HCT116 (cell line): Measurements from ENCODE around the gene MSLN. TPM values are rescaled to one million over a fixed set of nuclear protein-coding genes. Genes with fewer than 3 reads are reported as not detected.
"Not testable (repeated sequence)": the region's sequence is repeated elsewhere in the genome, so short reads cannot be mapped to it uniquely, and the experiment has no call there.

Source experiments
- ATAC-seq: fragments of 200-7000 bp; cut with Tn5 transposase; 2 replicates; pipeline ENCODE4 v1.9.1; 2020; ENCODE audit warnings: mild to moderate bottlenecking, moderate library complexity
- BruUV-seq: library from RNA; stranded (reverse); fragments of 400-500 nt; replicated peaks from 2 replicates; lab custom pipeline; 2021; lab: Mats Ljungman, UMichigan
- CTCF ChIA-PET: fragments of 300-600 bp; sonication (Branson Sonifier 250); formaldehyde crosslinking; loops from one replicate; lab custom pipeline; 2021; ENCODE audit warnings: antibody characterized with exemption; lab: Charles Lee
- POLR2A ChIA-PET: fragments of 300-600, 350-600 bp; sonication (Branson Sonifier 250); formaldehyde crosslinking; loops from one replicate; lab custom pipeline; 2021; ENCODE audit warnings: antibody characterized with exemption; lab: Charles Lee
- RAD21 ChIA-PET, 2 experiments: fragments of 300-600 bp; sonication (Branson Sonifier 250); formaldehyde crosslinking; loops; one replicate each; lab custom pipeline; 2023; ENCODE audit warnings: low total read pairs in 2 of 2; ENCODE audit not compliant: uncharacterized antibody in 2 of 2, unreplicated experiment in 2 of 2, low non-redundant PET in 1 of 2; lab: Charles Lee
- DNase-seq: peaks from one replicate; pipeline ENCODE4 v3.0.0-alpha.2; 2010; ENCODE audit warnings: low read depth, low spot score
- H2AFZ ChIP-seq: fragments of 200-600 bp; shearing (Covaris generic), sonication (generic); 2 replicates; pipeline ENCODE4 v1.6.1; 2017; ENCODE audit warnings: low read depth, mixed run types, mixed read lengths, antibody characterized with exemption, low read length; ENCODE audit not compliant: poor library complexity, severe bottlenecking
- H3K27ac ChIP-seq: 2 replicates; pipeline ENCODE4 v1.5.1; 2012; ENCODE audit warnings: low read depth, low read length
- H3K27me3 ChIP-seq: fragments of 200-600 bp; sonication (generic); 2 replicates; pipeline ENCODE4 v1.6.1; 2016; ENCODE audit warnings: mixed run types, low read length, mixed read lengths; ENCODE audit not compliant: insufficient read depth
- H3K36me3 ChIP-seq, 2 experiments: fragments of 200-500 bp in 1 of 2; fragments of 200-600 bp in 1 of 2; sonication (Bioruptor generic) in 1 of 2; sonication (generic) in 1 of 2; 2 replicates each; pipeline versions ENCODE4 v1.5.1 to v1.6.1; 2014 to 2016; ENCODE audit warnings: low read length in 2 of 2, inconsistent platforms in 1 of 2, mixed read lengths in 1 of 2, mixed run types in 1 of 2; ENCODE audit not compliant: insufficient read depth in 2 of 2, control insufficient read depth in 1 of 2
- H3K4me1 ChIP-seq, 2 experiments: fragments of 200-600 bp in 1 of 2; sonication (generic) in 1 of 2; 2 replicates each; pipeline versions ENCODE4 v1.5.1 to v1.6.1; 2012 to 2017; ENCODE audit warnings: low read length in 2 of 2, inconsistent platforms in 1 of 2, mild to moderate bottlenecking in 1 of 2, mixed read lengths in 1 of 2, mixed run types in 1 of 2, moderate library complexity in 1 of 2; ENCODE audit not compliant: insufficient read depth in 2 of 2, control insufficient read depth in 1 of 2
- H3K4me2 ChIP-seq: fragments of 200-600 bp; sonication (generic); 2 replicates; pipeline ENCODE4 v1.6.1; 2017; ENCODE audit warnings: mixed run types, low read length, mixed read lengths
- H3K4me3 ChIP-seq, 2 experiments: fragments of 200-600 bp in 1 of 2; sonication (generic) in 1 of 2; replicated peaks in 1 of 2; 2 replicates each; pipeline ENCODE4 v1.5.1; 2011 to 2016; ENCODE audit warnings: low read length in 2 of 2, control low read depth in 1 of 2, low read depth in 1 of 2, mild to moderate bottlenecking in 1 of 2, mixed read lengths in 1 of 2, mixed run types in 1 of 2
- H3K79me2 ChIP-seq: fragments of 200-600 bp; sonication (generic); 2 replicates; pipeline ENCODE4 v1.6.1; 2017; ENCODE audit warnings: mild to moderate bottlenecking, mixed run types, low read length, moderate library complexity, mixed read lengths; ENCODE audit not compliant: insufficient read depth
- H3K9ac ChIP-seq: fragments of 200-600 bp; sonication (generic); 2 replicates; pipeline ENCODE4 v1.6.1; 2016; ENCODE audit warnings: low read length, mixed read lengths
- H3K9me2 ChIP-seq: fragments of 200-600 bp; sonication (generic), shearing (Covaris generic); 2 replicates; pipeline ENCODE4 v1.6.1; 2017; ENCODE audit warnings: mixed run types, mild to moderate bottlenecking, moderate library complexity; ENCODE audit not compliant: insufficient read depth
- H3K9me3 ChIP-seq, 2 experiments: fragments of 200-500 bp in 1 of 2; fragments of 200-600 bp in 1 of 2; sonication (Bioruptor generic) in 1 of 2; sonication (generic) in 1 of 2; 2 replicates each; pipeline ENCODE4 v1.6.1; 2014 to 2017; ENCODE audit warnings: low read length in 2 of 2, mixed read lengths in 2 of 2, inconsistent platforms in 1 of 2, low read depth in 1 of 2, mild to moderate bottlenecking in 1 of 2, mixed run types in 1 of 2, moderate library complexity in 1 of 2; ENCODE audit not compliant: control insufficient read depth in 1 of 2, insufficient read depth in 1 of 2
- H4K20me1 ChIP-seq: fragments of 200-600 bp; sonication (generic), shearing (Covaris generic); 2 replicates; pipeline ENCODE4 v1.6.1; 2017; ENCODE audit warnings: mixed run types, mild to moderate bottlenecking, moderate library complexity; ENCODE audit not compliant: insufficient read depth
- CEBPB ChIP-seq: IDR thresholded peaks from 2 replicates; pipeline ENCODE4 v1.6.1; 2012; ENCODE audit warnings: low read depth
- EZH2 ChIP-seq: fragments of 200-600 bp; sonication (generic); IDR thresholded peaks from 2 replicates; pipeline ENCODE4 v1.6.1; 2017; ENCODE audit warnings: antibody characterized with exemption, mixed run types
- FOSL1 ChIP-seq: IDR thresholded peaks from 2 replicates; pipeline ENCODE4 v1.6.1; 2012; ENCODE audit warnings: low read depth
- POLR2AphosphoS5 ChIP-seq: IDR thresholded peaks from 2 replicates; pipeline ENCODE4 v1.6.1; 2011; ENCODE audit warnings: mild to moderate bottlenecking, low read depth, low read length, moderate library complexity
- RAD21 ChIP-seq: IDR thresholded peaks from 2 replicates; pipeline ENCODE4 v1.6.1; 2012; ENCODE audit warnings: low read depth, mild to moderate bottlenecking
- SIN3A ChIP-seq: IDR thresholded peaks from 2 replicates; pipeline ENCODE4 v1.6.1; 2012; ENCODE audit warnings: low read depth
- SP1 ChIP-seq: IDR thresholded peaks from 2 replicates; pipeline ENCODE4 v1.6.1; 2012; ENCODE audit warnings: low read depth
- TCF7L2 ChIP-seq: IDR thresholded peaks from 2 replicates; pipeline ENCODE4 v1.7.0; 2011; ENCODE audit warnings: borderline replicate concordance, inconsistent platforms; ENCODE audit not compliant: insufficient read depth, insufficient read length; ENCODE audit errors: extremely low read depth
- ZFX ChIP-seq: fragments of 450-650 bp; IDR thresholded peaks from 2 replicates; pipeline ENCODE4 v1.6.1; 2017
- ZNF274 ChIP-seq: fragments of 200-500 bp; sonication (Bioruptor generic); IDR thresholded peaks from 2 replicates; pipeline ENCODE4 v1.6.1; 2014; ENCODE audit warnings: mild to moderate bottlenecking, low read depth, low read length, inconsistent platforms
- intact Hi-C: fragments of 100-400 bp; cut with micrococcal nuclease; formaldehyde crosslinking; loops from 2 replicates; pipeline ENCODE4 v1.10.0; 2022
- total RNA-seq: library from RNA; stranded (reverse); gene quantifications from one replicate; pipeline ENCODE4 v1.2.1, GENCODE V29; 2021; ENCODE audit not compliant: unreplicated experiment
- TF ChIP-seq, protein P1 (sequence below), 3 experiments: fragments of 200-600 bp in 1 of 3; sonication (generic) in 1 of 3; IDR thresholded peaks in 2 of 3; conservative IDR thresholded peaks in 1 of 3; 2 replicates each; pipeline ENCODE4 v1.5.1; 2012 to 2017; ENCODE audit warnings: low read depth in 2 of 3, low read length in 2 of 3, antibody characterized with exemption in 1 of 3, borderline replicate concordance in 1 of 3, control low read depth in 1 of 3, mild to moderate bottlenecking in 1 of 3, mixed read lengths in 1 of 3, mixed run types in 1 of 3, moderate library complexity in 1 of 3; ENCODE audit not compliant: insufficient read depth in 1 of 3
- TF ChIP-seq, protein P2 (sequence below): IDR thresholded peaks from 2 replicates; pipeline ENCODE4 v1.6.1; 2012
- TF ChIP-seq, protein P3 (sequence below): IDR thresholded peaks from 2 replicates; pipeline ENCODE4 v1.6.1; 2012

Gene MSLN
- total RNA-seq, 1 experiment from 2014 or later = 40.9 TPM

DNA sequence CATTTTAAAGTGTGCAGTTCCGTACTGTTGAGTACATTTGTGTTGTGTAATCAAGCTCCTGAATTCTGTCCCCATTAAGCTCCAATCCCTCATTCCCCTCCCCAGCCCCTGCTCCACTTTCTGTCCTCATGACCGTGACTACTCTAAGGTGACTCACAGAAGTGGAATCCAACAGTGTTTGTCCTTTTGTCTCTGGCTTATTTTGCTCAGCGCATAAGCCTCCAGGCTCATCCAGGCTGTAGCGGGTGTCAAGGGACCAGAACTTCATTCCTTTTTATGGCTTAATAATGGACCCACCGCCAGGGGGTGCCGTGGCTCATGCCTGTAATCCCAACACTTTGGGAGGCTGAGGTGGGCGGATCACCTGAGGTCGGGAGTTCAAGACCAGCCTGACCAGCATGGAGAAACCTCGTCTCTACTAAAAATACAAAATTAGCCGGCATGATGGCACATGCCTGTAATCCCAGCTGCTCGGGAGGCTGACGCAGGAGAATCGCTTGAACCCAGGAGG lies 47.7 kb upstream of the MSLN start:
- H4K20me1 ChIP-seq, H3K36me3 ChIP-seq, H3K27me3 ChIP-seq, BruUV-seq, H2AFZ ChIP-seq, H3K9me3 ChIP-seq, H3K4me3 ChIP-seq, H3K9me2 ChIP-seq: not testable (repeated sequence)
- intact Hi-C loops = loop anchor here (1.0 to 5.0 kb wide), 3 partner anchors 73 to 345 kb away; no protein-coding TSS in a partner anchor
- H3K9ac ChIP-seq = peak overlapping the region; percentile 13
- DNase-seq (peak; percentile 98), ATAC-seq (peak; percentile 50)
- peak overlapping the region; percentile 59 for H3K4me2 ChIP-seq
- peaks cover 19% of the 10 kb centered on the region for H3K79me2 ChIP-seq
- peak overlapping the region; percentile 55 for H3K27ac ChIP-seq
- 0 out of 2 replicates have a peak, but pooled peaks have one; percentile 7 for TF ChIP-seq POLR2AphosphoS5
- TF ChIP-seq, protein P1, sequence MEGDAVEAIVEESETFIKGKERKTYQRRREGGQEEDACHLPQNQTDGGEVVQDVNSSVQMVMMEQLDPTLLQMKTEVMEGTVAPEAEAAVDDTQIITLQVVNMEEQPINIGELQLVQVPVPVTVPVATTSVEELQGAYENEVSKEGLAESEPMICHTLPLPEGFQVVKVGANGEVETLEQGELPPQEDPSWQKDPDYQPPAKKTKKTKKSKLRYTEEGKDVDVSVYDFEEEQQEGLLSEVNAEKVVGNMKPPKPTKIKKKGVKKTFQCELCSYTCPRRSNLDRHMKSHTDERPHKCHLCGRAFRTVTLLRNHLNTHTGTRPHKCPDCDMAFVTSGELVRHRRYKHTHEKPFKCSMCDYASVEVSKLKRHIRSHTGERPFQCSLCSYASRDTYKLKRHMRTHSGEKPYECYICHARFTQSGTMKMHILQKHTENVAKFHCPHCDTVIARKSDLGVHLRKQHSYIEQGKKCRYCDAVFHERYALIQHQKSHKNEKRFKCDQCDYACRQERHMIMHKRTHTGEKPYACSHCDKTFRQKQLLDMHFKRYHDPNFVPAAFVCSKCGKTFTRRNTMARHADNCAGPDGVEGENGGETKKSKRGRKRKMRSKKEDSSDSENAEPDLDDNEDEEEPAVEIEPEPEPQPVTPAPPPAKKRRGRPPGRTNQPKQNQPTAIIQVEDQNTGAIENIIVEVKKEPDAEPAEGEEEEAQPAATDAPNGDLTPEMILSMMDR (IDR thresholded peaks at IDR 0.05 in 2 of 3, conservative IDR thresholded peaks at IDR 0.05 in 1 of 3; ENCODE audit: borderline replicate concordance in 1 of 3, insufficient read depth in 1 of 3, low read depth in 2 of 3, low read length in 2 of 3) = peak in 2 of 3 experiments; percentile 60; a peak in 4 of 6 replicates
- CTCF ChIA-PET = interaction anchor here (0.7 to 2.7 kb wide), 13 partner anchors 8 to 390 kb away, joined by 3 to 19 read pairs (median 9); partner anchors contain the start of genes ANTKMT, CCDC78, CHTF18 and HAGHL
- RAD21 ChIA-PET = interaction anchor here (0.7 to 1.1 kb wide), 3 partner anchors 13 to 92 kb away, joined by 3 to 4 read pairs (median 3); partner anchors contain the start of genes CHTF18 (in 1 of the 2) and RPUSD1 (in 1 of the 2)
- POLR2A ChIA-PET = interaction anchor here (0.7 to 2.1 kb wide), 4 partner anchors 15 to 75 kb away, joined by 3 to 9 read pairs (median 4); partner anchors contain the start of genes CHTF18 and RPUSD1
- H3K4me1 ChIP-seq = peaks cover 24 to 59% of the 10 kb centered on the region in 2 experiments

DNA sequence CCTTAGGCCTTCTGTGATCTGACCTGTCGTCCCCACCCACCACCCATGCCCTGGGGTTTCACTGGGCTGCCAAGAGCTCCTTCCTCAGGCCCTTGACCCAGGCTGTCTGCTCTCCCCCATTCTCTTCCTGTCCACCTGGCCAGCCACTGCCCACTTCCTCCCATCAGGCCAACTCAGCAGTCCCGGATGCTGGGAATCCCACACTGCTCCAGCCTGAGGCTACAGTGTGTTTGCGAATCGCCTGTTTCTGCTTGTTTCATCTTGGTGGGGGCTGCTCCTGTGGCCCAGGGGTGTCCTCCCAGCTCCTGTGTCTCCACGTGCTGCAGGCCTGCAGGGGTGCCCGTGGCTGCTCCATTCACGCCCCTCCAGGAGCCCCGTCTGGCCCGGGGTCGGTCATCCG lies 46.5 kb upstream of the MSLN start:
- Histone ChIP-seq H4K20me1 (peaks cover 3% of the 10 kb centered on the region; the same call in 1 of the 2 replicates), H3K27me3 (no peaks in the 10 kb centered on the region), H3K9me3 (no peaks in the 10 kb centered on the region), H3K27ac (peak overlapping the region; percentile 61; the same call in 1 of the 2 replicates), H3K79me2 (peaks cover 19% of the 10 kb centered on the region), H3K36me3 (no peaks in the 10 kb centered on the region), H3K4me3 (peak overlapping the region in 1 of 2 experiments; percentile 40; a peak in 2 of 4 replicates), H3K4me1 (peaks cover 31 to 70% of the 10 kb centered on the region in 2 experiments), H3K9me2 (no peaks in the 10 kb centered on the region), H2AFZ (no peak overlapping the region), H3K9ac (peak overlapping the region; percentile 59), H3K4me2 (peak overlapping the region; percentile 84)
- DNase-seq = no peak
- RAD21 ChIA-PET = no interaction called here
- no peak for TF ChIP-seq SP1
- no peak for TF ChIP-seq RAD21
- no peak for TF ChIP-seq SIN3A
- TF ChIP-seq POLR2AphosphoS5 = no peak
- TF ChIP-seq FOSL1 = no peak
- no peak for TF ChIP-seq CEBPB
- TF ChIP-seq EZH2 = no peak
- TF ChIP-seq, protein P2, sequence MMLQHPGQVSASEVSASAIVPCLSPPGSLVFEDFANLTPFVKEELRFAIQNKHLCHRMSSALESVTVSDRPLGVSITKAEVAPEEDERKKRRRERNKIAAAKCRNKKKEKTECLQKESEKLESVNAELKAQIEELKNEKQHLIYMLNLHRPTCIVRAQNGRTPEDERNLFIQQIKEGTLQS = no peak
- TF ChIP-seq ZFX = no peak
- TF ChIP-seq ZNF274 = no peak
- TF ChIP-seq TCF7L2 = no peak
- TF ChIP-seq, protein P3, sequence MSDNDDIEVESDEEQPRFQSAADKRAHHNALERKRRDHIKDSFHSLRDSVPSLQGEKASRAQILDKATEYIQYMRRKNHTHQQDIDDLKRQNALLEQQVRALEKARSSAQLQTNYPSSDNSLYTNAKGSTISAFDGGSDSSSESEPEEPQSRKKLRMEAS = no peak
- TF ChIP-seq, protein P1 (IDR thresholded peaks at IDR 0.05 in 2 of 3, conservative IDR thresholded peaks at IDR 0.05 in 1 of 3; ENCODE audit: borderline replicate concordance in 1 of 3, insufficient read depth in 1 of 3, low read depth in 2 of 3, low read length in 2 of 3) = no peak
- BruUV-seq = no TSS peak
- CTCF ChIA-PET = interaction anchor here (2.0 to 2.7 kb wide), 3 partner anchors 12 to 389 kb away, joined by 4 to 18 read pairs (median 11); partner anchors contain the start of genes CCDC78 and HAGHL
- no peak for ATAC-seq
- intact Hi-C loops = loop anchor here (5.0 kb wide), 2 partner anchors 163 to 343 kb away; no protein-coding TSS in a partner anchor
- POLR2A ChIA-PET = no interaction called here
